Measurements from ENCODE around the gene CD300H.

The CD300H gene

DNA sequence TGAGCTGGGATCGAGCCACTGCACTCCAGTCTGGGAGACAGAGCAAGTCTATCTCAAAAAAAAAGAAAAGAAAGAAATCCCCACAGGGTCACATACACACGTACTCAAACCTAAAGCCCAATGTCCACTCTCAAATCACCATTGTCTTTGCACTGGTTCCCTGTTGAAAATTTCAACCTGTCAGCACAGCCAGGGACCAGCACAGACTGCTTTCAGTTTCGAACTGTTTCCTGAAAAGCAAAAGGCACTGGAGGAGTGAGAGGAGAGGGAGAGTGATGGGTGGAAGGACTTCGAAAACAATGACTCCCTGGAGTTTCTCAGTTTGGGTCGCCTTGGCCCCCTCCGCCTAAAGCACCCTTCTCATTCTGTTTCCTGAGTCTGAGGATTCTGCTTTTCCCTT, 12.4 kb downstream of the CD300H start:
- Histone ChIP-seq H3F3A (ENCODE audit: low read depth) (no peaks in the 10 kb centered on the region), H3K79me2 (ENCODE audit: insufficient read depth, low read length) (no peaks in the 10 kb centered on the region), H2AFZ (ENCODE audit: low read length) (no peak overlapping the region), H3K4me3 (ENCODE audit: low read length, poor library complexity, severe bottlenecking) (no peak overlapping the region), H3K9me3 (ENCODE audit: insufficient read depth, low read depth, low read length) (no peaks in the 10 kb centered on the region), H3K9ac (ENCODE audit: low read depth, low read length, poor library complexity, severe bottlenecking) (no peak overlapping the region), H3K27me3 (ENCODE audit: insufficient read depth, low read length, poor library complexity, severe bottlenecking) (no peaks in the 10 kb centered on the region), H3K36me3 (ENCODE audit: insufficient read depth, low read length) (no peaks in the 10 kb centered on the region), H3K4me2 (ENCODE audit: low read depth, low read length, poor library complexity, severe bottlenecking) (no peak overlapping the region), H4K20me1 (ENCODE audit: insufficient read depth, low read length, poor library complexity, severe bottlenecking) (no peaks in the 10 kb centered on the region), H3K9me2 (replicated peaks; ENCODE audit: low read depth, low read length) (no peaks in the 10 kb centered on the region), H3K4me1 (ENCODE audit: insufficient read depth, low read length, poor library complexity, severe bottlenecking) (no peaks in the 10 kb centered on the region)
- TF ChIP-seq EZH2phosphoT487 (IDR thresholded peaks at IDR 0.05; ENCODE audit: borderline replicate concordance) (no peak), CTCF (conservative IDR thresholded peaks at IDR 0.05; ENCODE audit: low read length) (no peak)

DNA sequence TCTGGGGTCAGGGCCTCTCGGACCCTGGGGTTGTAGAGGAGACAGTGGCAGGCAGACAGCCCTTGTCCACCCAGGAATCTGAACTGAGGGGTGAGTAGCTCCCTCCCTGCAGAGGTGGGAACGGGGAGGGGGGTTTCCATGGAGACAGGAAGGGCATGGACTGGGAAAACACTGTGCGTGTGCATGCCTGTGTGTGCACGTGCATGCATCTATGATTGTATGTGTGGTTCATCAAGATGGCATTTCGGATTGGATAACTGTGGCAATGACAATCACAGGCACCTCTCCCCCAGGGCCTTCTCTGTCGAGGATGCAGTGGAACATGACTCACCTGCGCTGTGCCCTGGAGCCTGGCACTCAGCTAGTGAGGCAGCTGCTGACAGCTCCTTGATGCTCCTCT, 15.3 kb downstream of the CD300H start:
- H3K4me3 ChIP-seq (ENCODE audit: low read length, poor library complexity, severe bottlenecking): no peak overlapping the region
- H3F3A ChIP-seq (ENCODE audit: low read depth): no peaks in the 10 kb centered on the region
- H3K27me3 ChIP-seq (ENCODE audit: insufficient read depth, low read length, poor library complexity, severe bottlenecking): no peaks in the 10 kb centered on the region
- no peak overlapping the region for H3K9ac ChIP-seq (ENCODE audit: low read depth, low read length, poor library complexity, severe bottlenecking)
- no peaks in the 10 kb centered on the region for H3K79me2 ChIP-seq (ENCODE audit: insufficient read depth, low read length)
- H2AFZ ChIP-seq (ENCODE audit: low read length): no peak overlapping the region
- H3K9me3 ChIP-seq (ENCODE audit: insufficient read depth, low read depth, low read length): no peaks in the 10 kb centered on the region
- H3K9me2 ChIP-seq (replicated peaks; ENCODE audit: low read depth, low read length): no peaks in the 10 kb centered on the region
- TF ChIP-seq CTCF (conservative IDR thresholded peaks at IDR 0.05; ENCODE audit: low read length) (no peak), EZH2phosphoT487 (IDR thresholded peaks at IDR 0.05; ENCODE audit: borderline replicate concordance) (no peak)
- no peaks in the 10 kb centered on the region for H3K36me3 ChIP-seq (ENCODE audit: insufficient read depth, low read length)
- no peaks in the 10 kb centered on the region for H4K20me1 ChIP-seq (ENCODE audit: insufficient read depth, low read length, poor library complexity, severe bottlenecking)
- no peak overlapping the region for H3K4me2 ChIP-seq (ENCODE audit: low read depth, low read length, poor library complexity, severe bottlenecking)
- H3K4me1 ChIP-seq (ENCODE audit: insufficient read depth, low read length, poor library complexity, severe bottlenecking): peaks cover 13% of the 10 kb centered on the region

DNA sequence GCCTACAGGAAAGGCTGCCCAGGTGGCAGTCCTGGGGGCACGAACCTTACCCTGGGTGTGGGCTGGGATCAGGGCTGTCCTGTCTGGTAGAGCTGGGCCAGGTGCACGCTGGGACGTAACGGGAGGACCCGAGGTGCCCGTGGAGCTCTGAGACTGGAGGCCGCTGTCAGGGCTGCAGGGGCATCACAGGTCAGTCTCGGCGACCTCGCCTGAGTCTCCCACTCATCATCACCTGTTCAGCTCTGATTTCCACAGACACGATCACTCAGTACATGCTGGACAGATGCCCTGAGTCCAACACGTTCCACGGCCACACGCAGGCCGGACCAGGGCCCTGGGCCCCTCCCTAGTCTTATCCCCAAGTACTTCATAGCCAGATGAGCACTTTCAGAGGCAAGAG, 16.7 kb downstream of the CD300H start:
- H3F3A ChIP-seq (ENCODE audit: low read depth): no peaks in the 10 kb centered on the region
- H3K4me1 ChIP-seq (ENCODE audit: insufficient read depth, low read length, poor library complexity, severe bottlenecking): peaks cover 21% of the 10 kb centered on the region
- no peaks in the 10 kb centered on the region for H3K79me2 ChIP-seq (ENCODE audit: insufficient read depth, low read length)
- no peak overlapping the region for H2AFZ ChIP-seq (ENCODE audit: low read length)
- no peaks in the 10 kb centered on the region for H3K9me3 ChIP-seq (ENCODE audit: insufficient read depth, low read depth, low read length)
- no peaks in the 10 kb centered on the region for H3K27me3 ChIP-seq (ENCODE audit: insufficient read depth, low read length, poor library complexity, severe bottlenecking)
- H3K4me2 ChIP-seq (ENCODE audit: low read depth, low read length, poor library complexity, severe bottlenecking): no peak overlapping the region
- no peaks in the 10 kb centered on the region for H3K36me3 ChIP-seq (ENCODE audit: insufficient read depth, low read length)
- no peaks in the 10 kb centered on the region for H3K9me2 ChIP-seq (replicated peaks; ENCODE audit: low read depth, low read length)
- H3K9ac ChIP-seq (ENCODE audit: low read depth, low read length, poor library complexity, severe bottlenecking): no peak overlapping the region
- no peaks in the 10 kb centered on the region for H4K20me1 ChIP-seq (ENCODE audit: insufficient read depth, low read length, poor library complexity, severe bottlenecking)
- TF ChIP-seq EZH2phosphoT487 (IDR thresholded peaks at IDR 0.05; ENCODE audit: borderline replicate concordance) (no peak), CTCF (conservative IDR thresholded peaks at IDR 0.05; ENCODE audit: low read length) (no peak)
- H3K4me3 ChIP-seq (ENCODE audit: low read length, poor library complexity, severe bottlenecking): no peak overlapping the region

Measured in Loucy (cell line).